CD4-positive, alpha-beta T cell treated with Interferon alpha-2 for 1 hour (primary cell): Measurements from ENCODE around the gene SLC17A5.
"Not testable (repeated sequence)": the region's sequence is repeated elsewhere in the genome, so short reads cannot be mapped to it uniquely, and the experiment has no call there.

ENCODE experiments used
- DNase-seq, 2 donors: peaks; one replicate each; pipeline ENCODE4 v3.0.0-alpha.2; 2020 to 2022

Gene SLC17A5

GRCh38 chr6:73613806-73614536, 39.8 kb downstream of the SLC17A5 start:
- no peak for DNase-seq

GRCh38 chr6:73612611-73613010, 41.2 kb downstream of the SLC17A5 start:
- no peak for DNase-seq

- peak in 1 of 2 donors; percentile 70 for DNase-seq
Observed at GRCh38 chr6:73610444-73611275, 43.1 kb downstream of the SLC17A5 start.

- no peak for DNase-seq
Observed at GRCh38 chr6:73608761-73609160, 45.0 kb downstream of the SLC17A5 start.

GRCh38 chr6:73606428-73606827, 47.4 kb downstream of the SLC17A5 start:
- DNase-seq: no peak

GRCh38 chr6:73604461-73604860, 49.3 kb downstream of the SLC17A5 start:
- no peak for DNase-seq

GRCh38 chr6:73604020-73604419, 49.8 kb downstream of the SLC17A5 start:
- no peak for DNase-seq

GRCh38 chr6:73586416-73586974, 67.3 kb downstream of the SLC17A5 start:
- no peak for DNase-seq

- DNase-seq: peak; percentile 42 to 78
Observed at GRCh38 chr6:73585566-73586415, 68.0 kb downstream of the SLC17A5 start.

- no peak for DNase-seq
Observed at GRCh38 chr6:73581293-73581692, 72.5 kb downstream of the SLC17A5 start.

- peak; percentile 72 to 75 for DNase-seq
Observed at GRCh38 chr6:73580247-73581149, 73.3 kb downstream of the SLC17A5 start.

- no peak for DNase-seq
Observed at GRCh38 chr6:73579851-73580246, 73.9 kb downstream of the SLC17A5 start.

- DNase-seq: no peak
Observed at GRCh38 chr6:73579389-73579788, 74.4 kb downstream of the SLC17A5 start.

GRCh38 chr6:73577676-73578075, 76.1 kb downstream of the SLC17A5 start:
- no peak for DNase-seq

- not testable (repeated sequence) for DNase-seq
Observed at GRCh38 chr6:73572531-73572930, 81.3 kb downstream of the SLC17A5 start.

- DNase-seq: peak in 1 of 2 donors; percentile 5
Observed at GRCh38 chr6:73571218-73572181, 82.3 kb downstream of the SLC17A5 start.

- DNase-seq: no peak
Observed at GRCh38 chr6:73569121-73569520, 84.7 kb downstream of the SLC17A5 start.

GRCh38 chr6:73566954-73567591, 86.7 kb downstream of the SLC17A5 start:
- peak in 1 of 2 donors; percentile 36 for DNase-seq

- DNase-seq: not testable (repeated sequence)
Observed at GRCh38 chr6:73566486-73566871, 87.3 kb downstream of the SLC17A5 start.
